Activated CD4-positive, CD25-positive, alpha-beta regulatory T cell treated with anti-CD3 and anti-CD28 coated beads, Interleukin-2, amount 50 U/mL, for 16 hours (primary cell): ENCODE results near the gene PRDX1.
"Not testable (repeated sequence)": the region's sequence is repeated elsewhere in the genome, so short reads cannot be mapped to it uniquely, and the experiment has no call there.

Experiments
- DNase-seq: peaks from one replicate; pipeline ENCODE4 v3.0.0-alpha.2; 2020; ENCODE audit warnings: low read depth, low spot score

The PRDX1 gene

DNA sequence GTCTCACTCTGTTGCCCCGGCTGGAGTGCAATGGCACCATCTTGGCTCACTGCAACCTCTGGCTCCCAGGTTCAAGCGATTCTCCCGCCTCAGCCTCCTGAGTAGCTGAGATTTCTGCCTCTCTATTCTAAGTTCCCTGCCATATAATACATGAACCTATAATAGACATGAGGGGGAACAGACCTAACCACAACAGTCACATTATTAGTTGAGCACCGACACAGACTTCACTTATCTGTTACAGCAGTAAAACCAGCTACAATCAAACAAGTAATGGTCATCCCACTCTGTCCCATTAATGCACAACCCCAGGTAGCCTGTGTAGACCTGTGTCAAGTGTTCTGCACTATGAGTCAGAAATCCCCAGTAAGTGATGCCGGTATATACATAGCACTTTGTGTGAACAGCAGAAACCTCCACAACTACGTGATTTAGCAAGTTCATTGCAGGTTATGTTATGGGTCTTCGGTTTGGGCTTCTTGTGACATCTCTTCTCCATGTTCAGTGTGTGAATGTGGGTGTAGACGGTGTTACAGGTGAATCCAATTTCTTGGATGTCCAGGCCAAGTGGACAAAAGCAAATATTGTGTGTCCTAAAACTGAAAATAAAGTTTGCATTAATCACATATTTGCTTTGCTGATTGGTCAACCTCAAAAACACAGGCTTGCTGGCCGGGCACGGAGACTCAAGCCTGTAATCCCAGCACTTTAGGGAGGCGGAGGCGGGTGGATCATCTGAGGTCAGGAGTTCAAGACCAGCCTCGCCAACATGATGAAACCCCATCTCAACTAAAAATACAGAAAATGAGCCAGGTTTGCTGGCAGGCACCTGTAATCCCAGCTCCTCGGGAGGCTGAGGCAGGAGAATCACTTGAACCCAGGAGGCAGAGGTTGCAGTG is 18.0 kb downstream of the PRDX1 start:
- no peak for DNase-seq

DNA sequence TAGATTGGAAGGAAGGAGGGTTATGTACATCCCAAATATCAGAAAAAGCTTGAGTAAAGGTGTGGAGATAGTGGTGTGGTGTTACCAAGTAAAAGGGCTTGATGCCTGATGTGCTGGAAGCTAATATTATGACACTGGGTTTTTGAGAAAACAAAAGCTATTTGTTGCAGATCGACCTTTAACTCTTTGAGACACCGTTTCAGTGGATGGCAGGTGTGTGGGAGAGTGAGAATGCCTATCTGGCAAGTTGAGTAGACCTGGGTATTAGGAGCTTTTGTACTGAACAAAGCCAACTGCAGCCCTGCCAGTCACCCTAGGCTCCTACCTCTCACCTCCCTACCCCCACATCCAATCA is 20.2 kb downstream of the PRDX1 start:
- DNase-seq: no peak

DNA sequence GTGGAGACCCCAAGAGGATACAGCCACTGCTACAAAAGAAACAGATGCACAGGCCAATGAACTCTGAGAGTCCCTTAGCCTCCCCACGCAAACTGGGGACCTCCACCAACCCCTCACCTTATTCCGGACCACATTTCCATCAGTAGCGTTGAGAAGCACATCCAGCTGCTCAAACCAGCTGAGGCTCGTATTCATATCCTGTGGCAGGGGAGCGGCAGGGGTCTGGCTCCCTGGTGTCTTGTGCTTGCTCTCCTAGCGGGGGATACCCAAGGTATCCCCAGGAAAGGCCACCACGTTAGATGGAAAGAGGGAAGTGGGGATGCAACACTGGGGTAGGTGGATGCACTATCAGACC is 22.3 kb downstream of the PRDX1 start:
- no peak for DNase-seq

DNA sequence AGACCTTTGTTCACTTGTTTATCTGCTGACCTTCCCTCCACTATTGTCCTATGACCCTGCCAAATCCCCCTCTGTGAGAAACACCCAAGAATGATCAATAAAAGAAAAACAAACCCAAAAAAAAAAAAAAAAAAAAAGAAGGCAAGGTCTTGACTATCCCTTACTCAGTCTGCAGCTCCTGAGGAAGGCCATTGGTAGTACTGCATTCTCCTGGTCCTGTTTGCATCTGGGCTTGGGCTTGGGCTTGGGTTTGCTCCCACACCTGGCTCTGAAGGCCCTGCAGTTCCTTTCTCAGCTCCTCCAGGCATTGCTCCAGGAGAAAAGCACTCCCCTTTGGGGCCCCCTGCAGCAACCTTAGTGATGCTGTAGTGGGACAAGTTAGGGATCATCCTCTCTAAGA is 23.4 kb downstream of the PRDX1 start:
- DNase-seq: no peak

DNA sequence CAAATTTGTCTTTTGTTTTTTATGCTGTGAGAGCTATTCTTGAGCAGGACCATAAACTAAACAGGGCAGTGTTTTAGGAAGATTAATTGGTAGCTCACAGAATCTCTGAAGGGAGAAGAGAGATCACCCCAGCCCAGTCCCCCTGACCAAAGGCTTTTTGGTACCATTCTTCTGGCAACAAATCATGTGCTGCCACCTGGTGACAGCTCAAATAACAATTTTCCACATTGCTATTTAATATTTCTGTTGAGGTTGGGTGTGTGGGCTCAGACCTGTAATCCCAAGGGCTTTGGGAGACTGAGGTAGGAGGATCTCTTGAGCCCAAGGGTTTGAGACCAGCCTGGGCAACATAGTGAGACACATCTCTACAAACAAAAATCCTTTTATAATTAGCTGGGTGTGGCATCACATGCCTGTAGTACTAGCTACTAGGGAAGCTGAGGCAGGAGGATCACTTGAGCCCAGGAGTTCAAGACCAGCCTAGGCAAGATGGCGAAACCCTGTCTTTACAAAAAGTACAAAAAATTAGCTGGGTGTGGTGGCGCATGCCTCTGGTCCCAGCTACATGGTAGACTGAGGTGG is 28.5 kb downstream of the PRDX1 start:
- DNase-seq: peak; percentile 26

DNA sequence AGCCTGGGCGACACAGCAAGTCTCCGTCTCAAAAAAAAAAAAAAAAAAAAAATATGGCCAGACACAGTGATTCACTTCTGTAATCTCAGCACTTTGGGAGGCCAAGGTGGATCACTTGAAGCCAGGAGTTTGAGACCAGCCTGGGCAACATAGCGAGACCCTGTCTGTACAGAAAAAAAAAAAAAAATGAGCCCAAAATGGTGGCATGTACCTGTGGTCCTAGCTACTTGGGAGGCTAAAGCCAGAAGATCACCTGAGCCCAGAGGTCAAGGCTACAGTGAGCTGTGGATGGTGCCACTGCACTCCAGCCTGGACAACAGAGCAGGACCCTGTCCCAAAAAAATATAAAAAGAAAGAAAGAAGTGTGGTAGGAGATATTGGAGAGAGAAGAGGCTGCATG is 29.0 kb downstream of the PRDX1 start:
- no peak for DNase-seq

DNA sequence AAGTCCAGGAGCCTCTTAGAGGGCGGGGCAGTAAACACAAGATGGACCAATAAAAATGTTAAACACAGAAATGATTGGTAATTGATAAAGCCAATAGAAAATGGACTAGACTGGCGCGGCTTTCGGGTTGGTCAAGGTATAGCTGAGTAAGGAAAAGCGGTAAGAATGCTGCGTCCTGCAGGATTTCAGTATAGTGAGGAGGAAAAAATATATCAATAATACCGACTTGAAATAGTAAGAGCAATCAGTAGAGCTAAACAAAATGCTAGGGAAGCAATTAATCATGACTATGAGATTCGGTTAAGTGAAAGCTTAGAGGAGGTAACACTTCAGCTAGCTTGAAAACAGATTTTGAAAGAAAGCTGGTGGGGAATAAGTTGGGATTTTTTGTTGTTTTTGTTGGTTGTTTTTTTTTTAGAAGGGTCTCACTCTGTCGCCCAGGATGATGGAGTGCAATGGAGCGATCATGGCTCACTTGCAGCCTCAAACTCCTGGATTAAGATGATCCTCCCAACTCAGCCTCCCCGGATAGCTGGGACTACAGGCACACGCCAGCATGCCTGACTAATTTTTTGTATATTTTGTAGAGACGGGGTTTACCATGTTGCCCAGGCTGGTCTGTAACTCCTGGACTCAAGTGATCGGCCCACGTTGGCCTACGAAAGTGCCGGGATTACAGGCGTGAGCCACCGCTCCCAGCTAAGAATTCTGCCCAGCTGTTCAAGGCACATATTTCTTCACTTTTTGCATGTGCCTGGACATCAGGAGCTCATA is 30.0 kb downstream of the PRDX1 start:
- no peak for DNase-seq

DNA sequence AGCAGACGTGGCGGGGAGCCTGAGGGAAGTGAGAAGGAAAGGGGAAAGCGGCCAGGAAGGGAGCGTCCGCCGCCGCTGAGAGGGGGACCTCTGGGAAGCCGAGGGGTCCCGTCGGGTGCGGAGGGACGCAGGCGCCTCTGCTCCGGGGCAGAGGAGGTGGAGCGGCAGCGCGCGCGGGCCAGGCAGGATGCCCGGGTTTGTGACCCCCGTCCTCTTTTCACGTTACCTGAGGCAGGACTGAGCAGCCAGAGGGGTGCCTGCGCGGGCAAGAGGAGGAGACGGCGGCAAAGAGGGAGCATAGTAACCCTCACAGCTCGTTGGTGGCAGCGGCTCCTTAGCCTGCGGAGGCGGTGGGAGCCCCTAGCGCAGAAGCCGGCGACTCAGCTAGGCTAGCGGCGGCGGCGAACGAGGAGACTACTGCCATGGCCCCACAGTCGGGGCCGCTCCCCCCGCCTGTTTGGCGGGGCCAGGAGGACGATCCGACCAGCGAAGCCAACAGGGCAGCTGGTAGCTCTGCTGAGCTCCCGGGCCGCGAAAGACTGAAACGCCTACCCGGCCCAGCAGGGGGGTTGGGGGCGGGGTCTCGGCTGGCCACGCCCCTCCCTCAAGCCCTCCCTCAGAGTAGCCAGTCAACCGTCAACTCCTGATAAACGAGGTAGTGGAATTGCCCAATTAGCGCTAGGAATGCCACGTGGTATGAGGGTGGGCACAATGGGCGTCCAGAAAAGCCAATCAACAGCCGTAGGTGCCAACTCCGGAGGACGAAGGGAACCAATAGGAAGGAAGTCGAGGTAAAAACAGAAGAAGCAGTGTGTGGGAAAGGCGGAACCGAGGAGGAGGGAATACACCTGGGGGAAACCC is 30.8 kb downstream of the PRDX1 start, which contains the start of gene TESK2:
TESK2 (minus strand) TSS at position 538 of the 861 bp plus-strand sequence. CDS start 33,378 bp downstream, outside the sequence.
- DNase-seq: peak; percentile 95

DNA sequence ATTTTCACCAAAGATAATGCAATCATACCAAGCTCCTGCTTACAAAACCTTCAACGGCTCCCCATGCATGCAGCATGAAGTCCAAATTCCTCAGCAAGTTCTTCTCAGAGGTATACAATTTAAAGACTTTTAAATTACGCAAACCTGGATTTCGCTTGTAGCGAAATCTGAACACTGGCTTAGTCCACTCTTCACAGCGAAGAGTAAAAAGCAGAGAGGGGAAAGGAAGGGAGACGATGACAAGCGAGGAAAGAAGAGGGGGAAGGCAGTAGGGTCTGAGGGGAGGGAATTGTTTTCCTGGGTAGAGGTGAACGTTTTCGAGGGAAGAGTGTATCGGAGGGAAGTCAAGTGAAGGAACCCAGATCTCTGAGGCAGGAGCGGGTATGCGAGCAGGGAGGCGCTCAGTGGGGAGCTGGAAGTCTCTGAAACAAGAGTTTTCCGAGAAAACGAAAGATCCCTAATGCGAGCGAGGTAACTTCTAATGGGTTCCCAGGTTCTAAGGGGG is 31.5 kb downstream of the PRDX1 start:
- no peak for DNase-seq

DNA sequence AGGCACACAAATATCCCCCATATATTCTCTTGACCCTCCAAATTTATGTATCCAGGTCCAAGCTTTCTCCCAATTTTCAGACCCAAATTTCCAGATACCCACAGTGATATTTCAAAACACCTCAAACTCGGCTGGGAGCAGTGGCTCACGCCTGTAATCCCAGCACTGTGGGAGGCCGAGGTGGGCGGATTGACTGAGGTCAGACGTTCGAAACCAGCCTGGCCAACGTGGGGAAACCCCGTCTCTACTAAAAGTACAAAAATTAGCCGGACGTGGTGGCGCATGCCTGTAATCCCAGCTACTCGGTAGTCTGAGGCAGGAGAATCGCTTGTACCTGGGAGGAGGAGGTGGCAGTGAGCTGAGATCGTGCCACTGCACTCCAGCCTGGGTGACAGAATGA is 32.3 kb downstream of the PRDX1 start:
- DNase-seq: not testable (repeated sequence)

DNA sequence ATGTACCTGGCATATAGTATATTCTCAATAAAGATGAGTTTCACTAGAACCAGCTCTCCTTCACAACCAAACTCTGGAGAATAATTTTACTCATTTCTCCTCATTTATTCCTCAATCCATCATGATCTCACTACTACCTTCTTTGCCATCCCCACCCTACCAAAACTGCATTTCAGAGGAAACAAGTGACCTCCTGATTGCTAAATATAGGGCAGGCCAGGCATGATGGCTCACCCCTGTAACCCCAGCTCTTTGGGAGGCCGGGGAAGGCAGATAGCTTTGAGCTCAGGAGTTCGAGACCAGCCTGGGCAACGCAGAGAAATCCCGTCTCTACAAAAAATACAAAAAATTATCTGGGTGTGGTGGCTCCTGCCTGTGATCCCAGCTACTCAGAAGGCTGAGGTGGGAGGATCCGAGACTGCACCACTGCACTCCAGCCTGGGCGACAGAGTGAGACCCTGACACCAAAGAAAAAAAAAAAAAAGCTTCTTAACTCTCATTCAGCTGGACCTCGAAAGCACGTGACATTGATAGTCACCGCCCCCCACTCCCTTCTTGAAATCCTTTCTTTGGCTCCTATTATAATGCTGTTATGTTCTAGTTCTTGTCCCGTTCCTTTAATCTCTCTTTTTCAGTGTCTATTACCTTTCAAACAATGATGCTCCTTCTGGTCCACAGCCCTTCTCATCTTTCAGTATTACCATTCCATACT is 32.9 kb downstream of the PRDX1 start:
- no peak for DNase-seq

DNA sequence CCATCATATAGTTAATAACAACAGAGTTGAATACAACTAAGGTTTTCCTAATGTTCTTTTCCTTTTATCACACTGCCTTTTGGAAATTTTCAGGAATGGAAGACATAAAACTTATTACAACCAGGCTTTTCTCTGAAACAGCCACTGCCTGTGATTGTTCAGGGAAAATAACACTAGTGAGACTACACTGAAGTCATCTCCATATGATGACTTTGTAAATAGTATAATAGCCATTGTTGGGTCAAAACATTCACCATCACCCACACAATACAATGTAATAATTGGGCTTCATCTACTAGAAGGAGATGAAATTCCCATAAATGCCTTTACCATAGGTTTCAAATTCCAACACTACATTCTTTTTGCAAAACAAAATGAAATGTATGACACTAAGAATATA is 35.7 kb downstream of the PRDX1 start:
- DNase-seq: no peak

DNA sequence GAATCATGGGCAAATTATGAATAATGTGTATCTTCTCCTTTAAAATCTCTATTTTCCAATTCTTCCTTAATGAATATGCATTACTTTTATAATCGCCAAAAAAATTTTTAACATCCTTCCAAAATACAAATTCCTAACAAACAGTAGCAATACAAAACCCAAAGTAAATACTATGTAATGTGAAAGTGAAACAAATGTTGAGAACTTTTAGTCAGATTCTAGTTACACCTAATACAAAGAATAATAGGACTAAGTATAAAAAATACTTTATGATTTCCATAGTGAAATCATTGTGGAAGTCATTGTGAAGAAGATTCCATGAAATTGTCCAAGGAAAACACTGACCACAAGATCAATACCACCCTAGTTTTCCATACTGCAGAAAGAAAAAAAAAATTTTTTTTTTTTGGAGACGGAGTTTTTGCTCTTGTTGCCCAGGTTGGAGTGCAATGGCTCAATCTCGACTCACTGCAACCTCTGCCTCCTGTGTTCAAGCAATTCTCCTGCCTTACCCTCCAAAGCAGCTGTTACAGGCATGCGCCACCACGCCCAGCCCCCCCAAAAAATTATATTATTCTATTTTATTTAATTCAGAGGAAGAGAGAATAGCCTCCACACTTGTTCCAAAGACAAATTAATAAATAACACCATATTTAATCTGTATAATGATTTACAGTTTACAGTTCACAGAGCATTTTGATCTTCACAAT is 42.5 kb downstream of the PRDX1 start:
- no peak for DNase-seq

DNA sequence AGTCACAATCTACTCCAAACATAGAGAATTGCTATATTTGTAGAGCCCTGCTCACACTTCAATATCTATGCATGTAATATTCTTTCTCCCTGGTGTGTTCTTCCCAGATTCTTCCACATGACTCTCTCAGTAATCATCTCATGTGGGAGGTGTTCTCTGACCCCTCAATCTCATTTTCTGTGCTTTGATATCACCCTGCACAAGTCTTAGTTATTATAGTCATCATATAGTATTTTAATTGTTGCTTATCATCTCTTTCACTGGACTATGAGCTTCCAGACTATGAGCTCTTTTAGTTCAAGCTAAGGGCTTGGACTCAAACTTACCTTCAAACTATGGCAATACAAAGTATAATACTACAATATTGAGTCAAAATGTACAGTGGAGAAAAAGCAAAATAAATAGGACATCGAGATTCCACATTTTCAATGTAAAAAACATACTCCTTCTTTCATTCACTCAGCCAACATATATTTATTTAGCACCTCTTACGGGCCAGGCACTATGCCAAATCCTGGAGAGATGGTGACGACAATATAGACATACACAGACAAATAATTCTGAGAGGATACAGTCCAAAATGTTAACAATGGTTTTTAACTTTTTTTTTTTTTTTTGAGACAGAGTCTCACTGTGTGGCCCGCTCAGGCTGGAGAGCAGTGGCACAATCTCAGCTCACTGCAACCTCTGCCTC is 43.4 kb downstream of the PRDX1 start:
- no peak for DNase-seq

DNA sequence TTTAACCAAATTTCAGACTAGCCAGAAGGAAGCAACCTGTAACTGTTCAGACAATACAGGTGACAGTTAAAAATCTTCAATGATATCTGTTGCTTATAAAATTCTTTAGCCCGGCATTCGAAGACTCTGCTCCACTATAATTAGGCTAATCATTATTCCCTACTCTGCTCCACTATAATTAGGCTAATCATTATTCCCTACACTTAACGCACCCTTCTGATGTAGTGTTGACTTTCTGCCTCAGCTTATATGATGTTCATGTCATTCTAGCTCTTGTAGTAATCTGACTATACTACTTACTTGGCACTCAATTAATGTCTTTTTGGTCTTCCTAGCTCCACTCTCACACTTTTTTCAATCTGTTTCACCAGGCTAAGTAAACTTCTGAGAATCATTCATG is 44.0 kb downstream of the PRDX1 start:
- no peak for DNase-seq

DNA sequence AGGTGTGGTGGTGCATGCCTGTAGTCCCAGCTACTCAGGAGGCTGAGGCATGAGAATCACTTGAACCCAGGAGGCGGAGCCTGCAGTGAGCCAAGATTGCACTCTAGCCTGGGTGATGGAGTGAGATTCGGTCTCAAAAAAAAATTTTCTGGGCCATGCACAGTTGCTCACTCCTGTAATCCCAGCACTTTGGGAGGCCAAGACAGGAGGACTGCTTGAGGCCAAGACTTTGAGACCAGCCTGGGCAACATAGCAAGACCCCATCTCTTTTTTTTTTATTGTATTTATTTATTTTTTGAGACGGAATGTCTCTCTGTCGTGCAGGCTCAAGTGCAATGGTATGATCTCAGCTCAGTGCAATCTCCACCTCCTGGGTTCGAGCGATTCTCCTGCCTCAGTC is 47.5 kb downstream of the PRDX1 start:
- not testable (repeated sequence) for DNase-seq

DNA sequence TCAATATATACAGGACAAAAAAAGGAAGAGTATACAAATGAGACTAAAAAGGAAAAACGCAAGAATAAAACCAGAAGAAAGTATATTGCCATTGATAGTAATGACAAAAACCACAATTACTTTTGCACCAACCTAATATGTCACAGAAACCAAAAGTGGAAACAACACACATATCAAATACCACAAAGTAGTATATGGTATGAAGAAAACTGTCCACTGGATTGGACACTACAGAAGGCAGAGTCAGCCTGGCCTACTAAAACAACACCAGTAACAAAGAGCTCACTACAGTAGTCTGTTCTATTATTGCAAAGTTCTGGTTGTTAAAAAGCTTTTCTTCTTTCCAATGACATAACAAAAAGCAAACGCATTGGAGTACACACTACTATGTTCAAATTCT is 48.4 kb downstream of the PRDX1 start:
- no peak for DNase-seq

DNA sequence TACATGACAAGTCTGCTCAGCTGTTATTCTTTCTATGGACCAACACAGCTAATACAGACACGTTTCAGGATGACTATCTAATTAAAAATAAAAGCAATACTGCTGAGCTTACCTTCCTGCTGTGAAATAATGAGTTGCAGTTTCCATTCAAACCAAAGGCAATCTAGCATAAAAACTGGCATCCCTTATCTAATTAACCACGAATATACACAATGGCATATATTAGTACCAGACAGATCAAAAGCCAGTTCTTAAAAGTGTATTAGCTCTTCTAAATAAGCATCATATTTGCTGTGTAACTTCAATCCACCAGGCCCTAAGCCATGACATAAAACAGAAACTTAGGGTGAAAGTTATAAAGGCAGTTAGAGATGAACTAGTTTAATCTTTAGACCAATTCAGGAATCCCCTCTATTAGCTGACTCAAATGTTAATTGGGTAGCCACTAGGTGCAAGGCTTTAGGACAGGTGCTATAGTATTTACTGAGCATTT is 51.3 kb downstream of the PRDX1 start:
- DNase-seq: no peak

DNA sequence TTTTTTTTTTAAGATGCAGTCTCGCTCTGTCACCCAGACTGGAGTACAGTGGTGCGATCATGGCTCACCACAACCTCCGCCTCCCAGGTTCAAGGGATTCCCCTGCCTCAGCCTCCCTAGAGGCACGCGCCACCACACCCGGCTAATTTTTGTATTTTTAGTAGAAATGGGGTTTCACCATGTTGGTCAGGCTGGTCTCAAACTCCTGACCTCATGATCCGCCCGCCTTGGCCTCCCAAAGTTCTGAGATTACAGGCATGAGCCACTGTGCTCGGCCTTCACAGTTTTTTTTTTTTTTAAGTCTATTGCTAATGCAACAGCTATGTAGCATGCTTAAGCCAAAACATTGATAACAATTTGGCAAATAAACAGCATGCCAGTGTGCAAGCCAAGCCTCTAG is 54.3 kb downstream of the PRDX1 start:
- DNase-seq: not testable (repeated sequence)
